ENCODE measurements around the gene POLR3E. TPM values are rescaled to one million over a fixed set of nuclear protein-coding genes. Genes with fewer than 3 reads are reported as not detected.
"Not testable (repeated sequence)": the region's sequence is repeated elsewhere in the genome, so short reads cannot be mapped to it uniquely, and the experiment has no call there.

POLR3E gene
- total RNA-seq, 1 donor from 2014 or later, result 87.9 TPM

DNA sequence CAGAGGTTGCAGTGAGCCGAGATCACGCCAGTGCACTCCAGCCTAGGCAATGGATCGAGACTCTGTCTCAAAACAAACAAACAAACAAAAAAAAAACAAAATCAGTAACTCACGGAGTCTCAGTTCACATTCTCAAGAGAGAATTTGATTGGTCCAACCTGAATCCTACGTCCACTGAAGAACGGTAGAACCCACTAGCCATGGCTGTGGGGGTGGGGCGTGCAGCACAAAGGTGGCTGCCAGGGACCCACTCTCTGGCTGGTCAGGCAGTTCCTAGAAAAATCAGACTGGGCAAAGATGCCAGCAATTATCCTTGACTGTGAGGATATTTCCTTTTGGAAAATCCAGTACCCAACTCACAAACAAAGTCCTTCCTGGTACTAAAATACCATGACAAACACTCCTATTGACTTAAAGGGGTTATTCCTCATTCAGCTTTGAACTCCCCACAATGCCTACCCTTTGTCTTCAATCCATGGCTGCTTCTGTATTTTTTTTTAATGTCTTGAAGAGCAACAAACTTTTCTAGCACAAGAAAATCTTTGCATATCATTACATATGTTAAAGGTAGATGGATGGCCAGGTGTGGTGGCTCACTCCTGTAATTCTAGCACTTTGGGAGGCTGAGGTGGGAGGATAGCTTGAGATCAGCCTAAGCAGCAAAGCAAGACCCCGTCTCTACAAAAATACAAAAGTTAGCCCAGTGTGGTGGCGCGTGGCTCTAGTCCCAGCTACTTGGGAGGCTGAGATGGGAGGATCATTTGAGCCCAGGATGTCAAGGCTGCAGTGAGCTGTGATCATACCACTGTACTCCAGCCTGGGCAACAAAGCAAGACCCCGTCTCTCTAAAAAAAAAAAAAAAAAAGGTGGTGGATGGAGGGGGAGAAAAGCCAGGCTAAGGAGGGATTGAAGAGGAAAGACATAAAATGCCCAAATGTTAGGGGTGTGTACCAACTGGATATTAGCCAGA is 3.8 kb upstream of the POLR3E start:
- no peak for DNase-seq (ENCODE audit: low spot score)

DNA sequence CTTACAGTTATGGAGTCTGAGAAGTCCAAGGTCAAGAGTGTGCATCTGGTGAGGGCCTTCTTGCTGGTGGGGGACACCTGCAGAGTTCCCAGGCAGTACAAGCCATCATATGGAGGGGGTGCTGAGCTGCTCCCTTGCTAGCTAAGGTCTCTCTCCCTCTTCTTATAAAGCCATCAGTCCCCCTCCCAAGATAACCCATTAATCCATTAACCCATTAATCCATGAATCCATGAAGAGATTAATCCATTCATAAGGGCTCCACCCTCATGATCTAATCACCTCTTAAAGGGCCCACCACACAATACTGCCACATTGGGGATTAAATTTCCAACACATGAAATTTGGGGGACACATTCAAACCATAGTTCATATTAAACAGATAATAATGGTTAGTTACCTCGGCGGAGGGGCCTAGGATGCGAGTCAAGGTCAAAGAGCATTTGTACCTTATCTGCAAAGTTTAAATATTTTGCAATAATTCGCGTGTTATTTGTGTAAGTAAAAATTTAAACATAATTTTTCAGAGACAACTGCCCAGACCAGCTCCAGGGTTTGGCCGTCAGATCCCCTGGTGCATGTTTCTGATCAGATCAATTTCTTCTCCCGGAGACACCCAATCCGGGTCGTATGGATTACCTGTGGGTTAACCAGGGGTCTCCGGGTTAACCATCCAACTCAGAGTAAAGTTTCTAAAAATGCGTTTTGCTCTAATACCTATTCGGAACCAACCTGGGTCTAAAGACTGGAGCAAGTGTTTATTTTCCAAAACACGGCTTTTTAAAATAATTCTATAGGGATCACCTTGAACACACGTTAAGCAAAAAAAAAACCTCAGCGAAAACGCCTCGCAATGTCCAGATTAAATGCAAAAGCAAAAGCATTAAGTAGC is 740 bp upstream of the POLR3E start:
- DNase-seq (ENCODE audit: low spot score), result no peak

DNA sequence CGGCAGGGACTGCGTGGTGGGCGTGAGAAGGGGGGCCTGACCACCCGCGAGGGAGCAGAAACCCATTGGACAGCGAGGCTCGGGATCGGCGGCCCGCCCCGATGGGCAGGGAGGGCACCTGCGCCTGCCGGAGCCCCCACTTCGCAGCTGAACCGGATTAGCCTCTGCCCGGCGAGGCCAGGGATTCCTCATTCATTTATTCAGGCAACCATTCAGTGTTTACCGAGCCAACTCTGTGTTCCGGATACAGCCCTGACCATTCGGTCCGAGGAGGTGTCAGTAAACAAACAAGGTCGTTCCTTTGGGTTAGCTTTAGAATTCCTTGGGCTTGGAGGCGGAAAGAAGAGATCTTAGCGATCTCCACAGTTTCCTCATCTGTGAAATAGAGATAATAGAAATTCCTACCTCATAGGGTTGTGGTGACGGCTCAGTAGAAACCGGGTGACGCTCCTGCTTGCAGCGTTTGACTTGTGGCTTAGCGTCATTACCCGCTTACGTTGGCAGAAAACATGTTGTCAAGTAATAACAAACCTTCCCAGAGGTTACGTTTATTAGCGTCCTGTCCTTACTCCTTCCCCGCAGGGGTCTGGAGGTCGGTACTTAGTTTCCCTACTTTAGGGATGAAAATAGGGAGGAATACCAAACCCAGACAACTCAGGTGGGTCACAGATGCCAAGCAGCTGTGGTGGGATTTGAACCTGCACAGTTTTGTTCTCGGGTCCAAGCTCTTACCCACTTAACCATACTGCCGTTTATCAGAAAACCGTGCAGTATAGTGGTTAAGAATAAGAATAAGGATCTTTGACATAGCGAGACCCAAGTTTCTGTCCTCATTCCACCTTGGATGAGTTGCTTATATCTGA is 893 bp downstream of the POLR3E start:
- peak; percentile 81 for DNase-seq (ENCODE audit: low spot score)

DNA sequence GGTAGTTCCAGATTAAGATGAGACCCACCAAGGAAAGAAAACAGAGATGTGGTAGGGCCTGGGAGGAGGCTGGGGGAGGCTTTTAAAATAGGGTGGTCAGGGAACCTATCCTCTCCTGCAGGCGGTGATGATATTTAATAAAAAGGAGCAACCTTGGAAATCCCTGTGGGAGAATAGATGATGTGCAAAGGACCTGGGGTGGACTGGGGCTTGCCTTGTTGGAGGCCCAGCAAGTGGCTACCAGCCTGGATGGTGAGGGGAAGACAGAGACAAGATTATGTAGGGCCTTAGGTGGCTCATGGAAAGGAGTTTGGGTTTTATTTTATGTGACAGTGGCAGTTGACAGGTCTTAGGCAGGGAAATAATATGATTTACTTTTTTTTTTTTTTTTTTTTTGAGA is 1.8 kb downstream of the POLR3E start:
- DNase-seq (ENCODE audit: low spot score), result no peak

DNA sequence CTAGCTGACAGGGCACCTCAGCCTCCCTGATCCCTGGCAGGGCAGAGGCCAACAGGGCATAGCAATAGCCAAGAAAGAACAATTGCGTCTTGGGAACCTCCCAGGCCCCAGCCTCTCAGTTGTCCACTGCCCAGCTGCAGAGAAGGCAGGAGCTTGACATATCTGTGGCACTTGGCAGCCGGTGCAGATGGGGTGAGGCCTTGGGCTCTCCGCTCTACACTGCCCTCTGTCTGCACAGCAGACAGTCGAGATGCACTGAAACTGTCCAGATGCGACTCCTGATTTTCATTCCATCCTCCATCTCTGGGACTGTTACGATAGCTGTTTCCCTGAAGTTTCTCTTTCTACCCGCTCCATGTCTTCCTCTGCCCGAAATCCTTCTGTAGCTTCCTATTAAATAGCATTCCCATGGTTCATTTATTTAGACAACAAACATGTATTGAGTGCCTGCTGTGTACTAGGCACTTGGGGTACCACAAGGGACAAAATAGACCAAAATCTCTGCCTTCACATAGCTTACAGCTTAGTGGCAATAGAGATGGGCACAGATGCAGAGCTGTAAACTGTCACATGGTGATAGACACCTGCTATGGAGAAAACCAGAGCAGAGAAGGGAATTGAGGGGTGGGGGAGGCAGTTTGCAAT is 3.3 kb downstream of the POLR3E start:
- DNase-seq (ENCODE audit: low spot score), result no peak

DNA sequence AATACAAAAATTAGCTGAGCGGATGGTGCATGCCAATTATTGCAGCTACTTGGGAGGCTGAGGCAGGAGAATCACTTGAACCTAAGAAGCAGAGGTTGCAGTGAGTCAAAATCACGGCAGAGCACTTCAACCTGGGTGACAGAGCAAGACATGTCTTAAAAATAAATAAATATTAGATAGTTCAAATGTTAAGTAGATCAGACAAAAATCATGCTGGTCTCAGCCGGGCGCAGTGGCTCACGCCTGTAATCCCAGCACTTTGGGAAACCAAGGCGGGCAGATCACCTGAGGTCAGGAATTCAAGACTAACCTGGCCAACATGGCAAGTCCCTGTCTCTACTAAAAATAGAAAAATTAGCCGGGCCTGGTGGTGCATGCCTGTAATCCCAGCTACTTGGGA is 4.2 kb downstream of the POLR3E start:
- DNase-seq (ENCODE audit: low spot score), result not testable (repeated sequence)

DNA sequence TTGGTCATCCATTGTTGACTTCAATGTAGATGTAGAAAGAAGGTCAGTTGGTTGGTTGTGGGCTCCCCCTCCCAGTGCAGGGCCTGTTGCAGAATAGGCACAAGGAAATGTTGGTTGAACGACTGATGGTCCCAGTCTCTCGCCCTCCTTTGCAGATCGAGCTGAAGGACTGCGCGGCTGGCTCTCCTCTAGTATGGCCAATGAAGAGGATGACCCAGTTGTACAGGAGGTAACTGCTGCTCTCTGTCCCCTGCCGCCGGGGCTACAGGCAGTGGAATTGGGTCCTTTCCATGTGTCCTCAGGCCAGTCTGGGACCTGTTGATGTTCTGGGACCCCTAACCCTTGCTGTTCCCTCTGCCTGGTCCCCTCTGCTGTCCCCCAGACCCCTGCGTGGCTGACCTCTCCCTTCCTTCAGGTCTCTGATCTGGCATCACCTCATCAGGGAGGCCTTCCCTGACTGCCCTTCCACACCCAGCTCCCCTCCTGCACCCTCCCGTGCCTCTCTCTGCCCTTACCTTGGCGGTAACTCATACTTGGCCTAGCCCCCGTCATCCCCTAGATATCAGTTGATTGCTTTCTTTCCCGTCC is 5.7 kb downstream of the POLR3E start:
- no peak for DNase-seq (ENCODE audit: low spot score)

DNA sequence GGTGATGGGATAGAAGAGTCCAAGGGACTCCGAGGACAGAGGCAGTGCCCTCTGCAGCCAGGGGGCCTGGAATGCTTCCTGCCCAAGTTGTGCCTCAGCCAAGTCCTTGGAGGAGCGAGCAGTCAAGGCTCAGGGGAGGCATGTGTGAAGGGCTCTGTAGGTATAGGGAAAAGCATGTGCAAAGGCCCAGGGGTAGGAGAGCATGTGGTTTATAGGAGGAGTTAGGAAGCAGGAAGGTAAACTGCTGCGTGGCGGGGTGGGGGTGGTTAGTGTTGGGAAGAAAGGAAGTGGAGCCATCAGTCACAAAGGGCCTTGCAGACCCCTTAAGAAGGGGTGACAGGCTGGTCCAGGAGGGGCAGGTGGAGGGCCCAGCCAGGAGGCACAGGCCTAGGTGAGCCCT is 7.2 kb downstream of the POLR3E start:
- no peak for DNase-seq (ENCODE audit: low spot score)

DNA sequence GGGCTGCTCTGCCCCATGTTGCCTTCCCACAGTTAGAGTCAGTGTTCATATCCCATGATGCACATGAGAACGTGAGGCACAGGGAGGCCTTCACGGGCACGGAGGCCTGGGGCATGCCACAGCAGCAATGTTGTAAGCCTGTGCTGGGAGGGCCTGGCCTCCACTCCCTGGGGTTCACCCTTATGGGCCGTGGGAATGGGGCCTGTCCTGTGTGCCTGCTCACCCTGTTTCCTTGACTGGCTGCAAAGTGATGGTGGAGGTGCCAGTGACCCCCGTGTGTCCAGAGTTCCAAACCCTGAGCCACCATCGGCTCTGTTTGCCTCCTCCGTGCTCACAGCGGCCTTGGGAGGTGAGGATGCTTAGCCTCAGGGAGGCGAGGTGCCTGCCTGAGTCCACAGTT is 9.6 kb downstream of the POLR3E start:
- DNase-seq (ENCODE audit: low spot score), result no peak

DNA sequence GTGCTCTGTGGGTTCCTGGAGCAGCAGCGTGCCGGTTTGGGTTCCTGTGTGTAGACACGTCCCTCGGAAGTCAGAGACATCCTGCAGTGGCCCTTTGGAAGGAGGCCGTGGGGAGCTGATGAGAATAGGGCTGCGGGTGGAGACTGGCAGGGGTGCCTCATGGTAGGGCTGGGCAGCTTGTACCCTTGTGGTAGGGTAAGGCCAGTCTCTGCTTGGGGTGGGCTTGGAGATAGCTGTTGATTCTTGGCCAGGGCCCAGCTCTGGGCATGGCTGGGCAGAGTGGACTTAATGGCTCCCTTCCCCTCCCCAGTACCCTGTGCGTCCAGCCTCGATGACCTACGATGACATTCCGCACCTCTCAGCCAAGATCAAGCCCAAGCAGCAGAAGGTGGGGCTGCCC is 10.6 kb downstream of the POLR3E start:
- no peak for DNase-seq (ENCODE audit: low spot score)

DNA sequence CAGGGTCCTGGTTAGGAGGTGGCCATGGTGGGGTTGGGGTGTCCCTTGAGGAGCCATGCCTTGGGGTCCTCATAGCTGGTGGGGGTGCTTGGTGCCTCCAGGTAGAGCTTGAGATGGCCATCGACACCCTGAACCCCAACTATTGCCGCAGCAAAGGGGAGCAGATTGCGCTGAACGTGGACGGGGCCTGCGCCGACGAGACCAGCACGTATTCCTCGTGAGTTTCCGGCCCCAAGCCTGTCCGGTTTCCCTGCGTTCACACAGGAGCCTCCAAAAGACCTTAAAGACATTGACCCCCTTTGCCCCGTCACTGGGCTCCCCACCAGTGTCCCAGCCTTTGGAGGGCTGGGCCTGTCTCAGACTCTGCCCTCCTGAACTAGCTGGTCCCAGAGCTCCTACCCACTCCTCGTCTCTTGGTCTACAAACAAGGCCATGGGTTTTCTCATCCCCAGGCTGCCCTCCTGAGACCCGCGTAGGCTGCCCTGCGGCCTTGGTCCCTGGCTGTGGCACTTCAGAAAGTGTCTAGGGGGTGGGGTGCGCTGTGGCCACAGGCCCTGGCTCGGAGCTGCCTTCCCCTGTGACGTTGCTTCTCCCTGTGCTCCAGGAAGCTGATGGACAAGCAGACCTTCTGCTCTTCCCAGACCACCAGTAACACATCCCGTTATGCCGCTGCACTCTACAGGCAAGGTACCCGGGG is 11.8 kb downstream of the POLR3E start:
- DNase-seq (ENCODE audit: low spot score), result no peak

DNA sequence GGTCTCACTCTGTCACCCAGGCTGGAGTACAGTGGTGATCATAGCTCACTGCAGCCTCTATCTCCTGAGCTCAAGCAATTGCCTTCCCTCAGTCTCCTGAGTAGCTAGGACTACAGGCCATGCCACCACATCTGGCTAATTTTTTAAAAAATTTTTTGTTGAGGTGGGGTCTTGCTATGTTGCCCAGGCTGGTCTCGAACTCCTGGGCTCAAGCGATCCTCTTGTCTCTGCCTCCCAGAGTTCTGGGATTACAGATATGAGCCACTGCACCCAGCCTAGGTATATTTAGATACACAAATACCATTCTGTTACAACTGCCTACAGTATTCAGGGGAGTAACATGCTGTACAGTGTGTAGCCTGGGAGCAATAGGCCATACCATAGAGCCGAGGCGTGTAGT is 14.3 kb downstream of the POLR3E start:
- DNase-seq (ENCODE audit: low spot score), result no peak

DNA sequence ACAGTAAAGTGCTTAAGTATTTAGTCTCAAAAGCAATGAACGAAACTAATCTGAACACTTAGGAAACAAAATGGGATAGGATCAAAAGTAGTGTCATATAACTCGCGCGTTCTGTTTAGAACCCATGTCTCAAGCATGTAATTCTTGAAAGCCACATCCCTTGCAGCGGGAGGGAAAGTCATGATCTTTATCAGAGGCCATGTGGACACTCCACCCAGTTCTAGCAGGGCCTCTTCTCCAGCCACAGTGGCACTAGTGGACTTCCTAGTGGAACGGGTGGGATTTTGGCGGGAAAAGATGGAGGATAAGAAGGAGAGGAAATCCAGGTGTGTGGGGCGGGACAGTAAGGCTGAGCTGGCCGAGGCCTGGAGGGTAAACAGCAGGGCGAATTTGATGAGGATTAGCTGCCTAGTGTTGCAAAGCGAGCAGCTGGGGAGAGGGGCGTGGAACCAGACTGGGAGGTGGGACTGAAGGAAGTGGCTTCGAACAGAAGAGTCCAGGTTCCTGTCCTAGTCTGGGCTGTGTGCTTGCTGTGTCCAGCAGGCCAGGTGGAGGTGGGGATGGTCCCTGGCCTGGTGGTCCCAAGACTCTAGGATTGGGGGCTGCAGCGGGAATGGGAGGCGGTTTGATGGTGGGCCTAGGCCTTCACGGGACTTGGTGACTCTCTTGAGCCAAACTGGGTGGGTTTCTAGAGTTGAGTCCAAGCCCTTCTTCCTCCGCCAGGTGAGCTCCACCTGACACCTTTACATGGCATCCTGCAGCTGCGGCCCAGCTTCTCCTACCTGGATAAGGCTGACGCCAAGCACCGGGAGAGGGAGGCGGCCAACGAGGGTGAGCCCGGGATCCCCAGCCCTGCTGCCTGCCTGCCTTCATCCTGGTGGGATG is 15.9 kb downstream of the POLR3E start:
- peak; percentile 40 for DNase-seq (ENCODE audit: low spot score)

DNA sequence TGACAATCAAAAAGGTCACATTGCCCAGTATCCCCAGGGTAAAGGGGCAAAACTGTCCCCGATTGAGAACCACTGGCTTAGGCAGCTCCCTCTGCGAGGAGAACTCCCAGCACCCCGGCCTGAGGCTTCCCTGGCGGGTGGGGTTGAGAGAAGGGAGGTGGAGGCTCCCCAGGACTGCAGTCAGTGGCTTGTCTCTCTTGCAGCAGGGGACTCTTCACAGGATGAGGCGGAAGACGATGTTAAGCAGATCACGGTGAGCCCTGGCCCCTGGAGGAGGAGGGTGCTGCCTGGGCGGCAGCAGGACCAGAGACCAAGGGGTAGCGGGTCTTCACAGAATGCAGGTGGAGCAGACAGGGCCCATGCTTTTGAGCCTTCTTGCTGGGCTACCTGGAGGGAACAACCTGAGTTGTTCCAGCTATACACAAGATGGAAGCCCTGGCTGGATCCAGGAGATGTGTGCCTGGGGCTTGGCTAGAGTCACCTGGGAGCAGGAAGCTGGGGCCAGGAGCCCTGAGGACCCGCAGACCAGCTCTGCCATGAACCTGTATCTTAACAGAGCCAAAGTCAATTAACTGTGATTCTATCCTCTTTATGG is 16.8 kb downstream of the POLR3E start:
- peak; percentile 40 for DNase-seq (ENCODE audit: low spot score)

DNA sequence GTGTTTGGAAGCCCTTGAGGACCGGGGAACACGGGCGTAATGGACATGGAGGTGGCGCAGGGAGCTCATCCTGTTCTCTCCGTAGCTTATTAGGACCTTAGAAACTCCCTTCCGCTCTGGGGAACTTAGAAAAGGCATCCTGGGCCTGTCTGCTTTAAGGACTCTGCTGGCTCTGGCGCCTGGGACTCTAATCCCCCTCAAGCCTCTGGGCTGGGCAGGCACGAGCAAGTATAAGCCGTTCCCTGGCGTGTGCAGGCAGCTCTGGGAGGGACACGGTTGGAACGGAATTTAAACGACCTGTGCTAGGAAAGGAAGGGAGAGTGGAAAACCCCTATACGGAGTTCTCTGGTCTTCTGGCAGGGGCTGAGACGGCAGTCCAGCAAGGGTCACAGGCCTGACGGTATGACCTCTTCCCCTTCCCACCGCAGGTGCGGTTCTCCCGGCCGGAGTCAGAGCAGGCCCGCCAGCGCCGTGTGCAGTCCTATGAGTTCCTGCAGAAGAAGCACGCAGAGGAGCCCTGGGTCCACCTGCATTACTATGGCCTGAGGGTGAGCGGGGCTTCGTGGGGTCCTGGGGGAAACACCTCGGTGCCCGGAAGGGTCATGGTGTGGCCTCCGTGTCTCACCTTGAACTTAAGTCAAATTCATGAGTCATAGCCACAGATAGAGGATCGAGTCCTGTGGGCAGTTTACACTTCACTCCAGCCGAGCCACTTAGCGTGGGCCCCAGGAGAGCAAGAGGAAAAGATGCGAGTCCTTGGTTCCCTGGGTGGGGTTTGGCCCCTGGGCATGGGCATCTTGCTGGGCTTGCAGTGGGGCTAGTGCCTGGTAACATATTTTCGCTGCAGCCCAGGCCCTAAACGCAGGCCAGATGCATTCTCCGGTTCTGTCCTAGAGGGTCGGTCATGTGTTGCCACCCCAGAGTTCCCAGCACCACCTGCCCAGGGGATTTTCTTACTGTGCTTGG is 17.7 kb downstream of the POLR3E start:
- DNase-seq (ENCODE audit: low spot score), result peak; percentile 67

DNA sequence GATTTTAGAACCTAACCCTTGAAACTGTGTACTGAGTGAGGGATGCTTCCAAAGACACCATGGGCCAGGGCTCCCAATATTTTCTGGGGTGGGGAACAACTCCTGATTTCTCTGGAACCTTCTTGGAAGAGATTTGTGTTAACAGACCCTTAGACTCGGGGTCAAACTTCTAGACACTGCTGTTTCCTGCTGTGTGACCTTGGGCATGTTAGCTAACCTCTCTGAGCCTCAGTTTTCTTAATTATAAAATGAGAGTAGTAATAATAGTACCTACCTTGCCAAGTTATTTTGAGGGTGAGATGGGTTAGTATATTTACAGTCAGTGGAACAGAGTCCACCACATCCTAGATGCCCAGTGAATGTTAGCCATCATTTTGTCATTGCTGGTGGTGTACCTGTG is 18.8 kb downstream of the POLR3E start:
- no peak for DNase-seq (ENCODE audit: low spot score)

DNA sequence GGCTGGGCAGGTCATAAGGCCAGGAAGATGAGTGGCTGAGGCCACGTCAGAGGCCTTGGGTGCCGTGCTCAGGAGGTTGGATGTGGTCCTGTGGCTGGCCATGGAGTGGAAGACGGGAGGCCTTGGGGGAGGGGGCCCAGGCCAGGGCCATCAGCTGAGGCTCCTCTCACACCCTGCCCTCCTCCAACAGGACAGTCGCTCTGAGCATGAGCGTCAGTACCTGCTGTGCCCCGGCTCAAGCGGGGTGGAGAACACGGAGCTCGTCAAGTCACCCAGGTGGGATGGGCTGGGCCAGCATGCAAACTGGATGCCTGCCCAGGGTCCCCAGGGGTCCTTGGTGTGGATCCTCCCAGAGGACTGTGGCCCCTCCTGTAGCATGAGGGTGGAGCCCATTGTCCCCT is 19.2 kb downstream of the POLR3E start:
- no peak for DNase-seq (ENCODE audit: low spot score)
